HS-27A (cell line): ENCODE measurements around the gene ARL14.

ENCODE experiments used
- DNase-seq: peaks from one replicate; pipeline ENCODE4 v3.0.0-alpha.2; 2012; ENCODE audit warnings: low read depth, missing footprints

ARL14 gene

GRCh38 chr3:160676547-160677303, at the start of gene ARL14:
TSS of gene ARL14 (plus strand) at chr3:160677160. CDS start at chr3:160677347, 187 bp downstream.
- no peak for DNase-seq

GRCh38 chr3:160629491-160629890, 47.5 kb upstream of the ARL14 start:
- DNase-seq: no peak

GRCh38 chr3:160633361-160634083, 43.4 kb upstream of the ARL14 start:
- no peak for DNase-seq

GRCh38 chr3:160635213-160635612, 41.7 kb upstream of the ARL14 start:
- DNase-seq: no peak

GRCh38 chr3:160637086-160637485, 39.9 kb upstream of the ARL14 start:
- no peak for DNase-seq

GRCh38 chr3:160638184-160638583, 38.8 kb upstream of the ARL14 start:
- DNase-seq: no peak

GRCh38 chr3:160641665-160642309, 35.2 kb upstream of the ARL14 start:
- no peak for DNase-seq

- DNase-seq: no peak
Observed at GRCh38 chr3:160643994-160644393, 33.0 kb upstream of the ARL14 start.

GRCh38 chr3:160644491-160644890, 32.5 kb upstream of the ARL14 start:
- no peak for DNase-seq

GRCh38 chr3:160648701-160649100, 28.3 kb upstream of the ARL14 start:
- no peak for DNase-seq

- DNase-seq: no peak
Observed at GRCh38 chr3:160649596-160649995, 27.4 kb upstream of the ARL14 start.

GRCh38 chr3:160653512-160653911, 23.4 kb upstream of the ARL14 start:
- DNase-seq: no peak

GRCh38 chr3:160660902-160661301, 16.1 kb upstream of the ARL14 start:
- DNase-seq: no peak

- DNase-seq: no peak
Observed at GRCh38 chr3:160661660-160662059, 15.3 kb upstream of the ARL14 start.

- DNase-seq: no peak
Observed at GRCh38 chr3:160665231-160665630, 11.7 kb upstream of the ARL14 start.

GRCh38 chr3:160665784-160666526, 11.0 kb upstream of the ARL14 start:
- DNase-seq: no peak

GRCh38 chr3:160667452-160667851, 9.5 kb upstream of the ARL14 start:
- peak; percentile 42 for DNase-seq

- DNase-seq: no peak
Observed at GRCh38 chr3:160668454-160668853, 8.5 kb upstream of the ARL14 start.

- DNase-seq: no peak
Observed at GRCh38 chr3:160671231-160671630, 5.7 kb upstream of the ARL14 start.

- DNase-seq: no peak
Observed at GRCh38 chr3:160671995-160672394, 5.0 kb upstream of the ARL14 start.

- DNase-seq: no peak
Observed at GRCh38 chr3:160673188-160673587, 3.8 kb upstream of the ARL14 start.

- DNase-seq: no peak
Observed at GRCh38 chr3:160675566-160676124, 1.3 kb upstream of the ARL14 start.
